GM19035 (cell line): ENCODE measurements around the gene ACKR2.

Experiments
- ATAC-seq: cut with Tn5 transposase; IDR thresholded peaks from one replicate; pipeline ENCODE4 v1.9.1; 2021; ENCODE audit not compliant: unreplicated experiment

Gene ACKR2

GRCh38 chr3:42884324-42884723 lies 75.1 kb downstream of the ACKR2 start:
- ATAC-seq: no peak

GRCh38 chr3:42886294-42886822 lies 77.1 kb downstream of the ACKR2 start:
- ATAC-seq: no peak

GRCh38 chr3:42887084-42887483 lies 77.8 kb downstream of the ACKR2 start:
- ATAC-seq: no peak

- ATAC-seq: no peak
These were observed 81.8 kb downstream of the ACKR2 start for GRCh38 chr3:42891042-42891441.

- ATAC-seq: no peak
These were observed 82.9 kb downstream of the ACKR2 start for GRCh38 chr3:42892169-42892568.

GRCh38 chr3:42892807-42893206 lies 83.6 kb downstream of the ACKR2 start:
- ATAC-seq: no peak

GRCh38 chr3:42894698-42895579 lies 85.7 kb downstream of the ACKR2 start:
- no peak for ATAC-seq

GRCh38 chr3:42895580-42895868 lies 86.3 kb downstream of the ACKR2 start:
- no peak for ATAC-seq

GRCh38 chr3:42898896-42899675 lies 89.8 kb downstream of the ACKR2 start:
- no peak for ATAC-seq

- ATAC-seq: no peak
These were observed 91.2 kb downstream of the ACKR2 start for GRCh38 chr3:42900226-42901072.

GRCh38 chr3:42901073-42901415 lies 91.8 kb downstream of the ACKR2 start:
- ATAC-seq: no peak

GRCh38 chr3:42902257-42902656 lies 93.0 kb downstream of the ACKR2 start:
- ATAC-seq: no peak

GRCh38 chr3:42904076-42904475 lies 94.8 kb downstream of the ACKR2 start:
- ATAC-seq: no peak

GRCh38 chr3:42905740-42906069 lies 96.5 kb downstream of the ACKR2 start:
- ATAC-seq: no peak

- no peak for ATAC-seq
These were observed 97.0 kb downstream of the ACKR2 start, which contains the start of gene ZNF662 for GRCh38 chr3:42906070-42906847. TSS of gene ZNF662 (plus strand) at chr3:42906142. CDS start at chr3:42908115, 1,973 bp downstream.

GRCh38 chr3:42906848-42907183 lies 97.6 kb downstream of the ACKR2 start:
- no peak for ATAC-seq

GRCh38 chr3:42908675-42909074 lies 99.4 kb downstream of the ACKR2 start:
- no peak for ATAC-seq

- no peak for ATAC-seq
These were observed 102.3 kb downstream of the ACKR2 start for GRCh38 chr3:42911551-42911950.

- no peak for ATAC-seq
These were observed 105.7 kb downstream of the ACKR2 start for GRCh38 chr3:42914771-42915515.
